GM13976 (cell line): ENCODE measurements around the gene MPRIP.

Experiments
- DNase-seq: peaks from one replicate; pipeline ENCODE4 v3.0.0; 2012; ENCODE audit warnings: low spot score
- CTCF ChIP-seq: IDR thresholded peaks from 2 replicates; pipeline ENCODE4 v1.5.1; 2012; ENCODE audit warnings: borderline replicate concordance, mild to moderate bottlenecking; ENCODE audit not compliant: insufficient read depth; ENCODE audit errors: extremely low read depth, missing control alignments, control extremely low read depth
- in situ Hi-C: fragments of 300-500 bp; cut with MboI; formaldehyde crosslinking; loops from one replicate; pipeline ENCODE4 v1.12.0; 2022; ENCODE audit warnings: low sequenced_read_pairs, mixed read lengths, inconsistent platforms; ENCODE audit not compliant: unreplicated experiment

MPRIP gene

GRCh38 chr17:17215575-17215974 lies 173.3 kb downstream of the MPRIP start:
- DNase-seq: no peak
- in situ Hi-C loops: no loop called here
- TF ChIP-seq CTCF: no peak

GRCh38 chr17:17216236-17216635 lies 174.0 kb downstream of the MPRIP start:
- DNase-seq: no peak
- in situ Hi-C loops: no loop called here
- no peak for TF ChIP-seq CTCF

GRCh38 chr17:17216776-17217175 lies 174.5 kb downstream of the MPRIP start:
- in situ Hi-C loops: no loop called here
- no peak for TF ChIP-seq CTCF
- no peak for DNase-seq

GRCh38 chr17:17217995-17218394 lies 175.7 kb downstream of the MPRIP start:
- no peak for TF ChIP-seq CTCF

GRCh38 chr17:17220529-17220928 lies 178.3 kb downstream of the MPRIP start:
- in situ Hi-C loops: no loop called here
- TF ChIP-seq CTCF: no peak
- DNase-seq: no peak

More at GRCh38 chr17:17217995-17218394, 175.7 kb downstream of the MPRIP start:
- no peak for DNase-seq
- in situ Hi-C loops: no loop called here

- DNase-seq: no peak
- no peak for TF ChIP-seq CTCF
- in situ Hi-C loops: no loop called here
These were observed 179.1 kb downstream of the MPRIP start for GRCh38 chr17:17221329-17221728.

- in situ Hi-C loops: no loop called here
- no peak for TF ChIP-seq CTCF
- DNase-seq: no peak
These were observed 181.5 kb downstream of the MPRIP start for GRCh38 chr17:17223736-17224135.
